GM23338 (cell line): ENCODE data around the gene IER5L. TPM values are rescaled to one million over a fixed set of nuclear protein-coding genes. Genes with fewer than 3 reads are reported as not detected.

Experiments used
- ATAC-seq: fragments of 200-7000 bp; cut with Tn5 transposase; 3 replicates; pipeline ENCODE4 v1.9.1; 2020
- DNase-seq: peaks from one replicate; pipeline ENCODE4 v3.0.0-alpha.2; 2015; ENCODE audit warnings: low spot score
- H2AFZ ChIP-seq: fragments of 200-600 bp; sonication (generic); 2 replicates; pipeline ENCODE4 v1.8.0; 2016; ENCODE audit warnings: antibody characterized with exemption, mild to moderate bottlenecking, moderate library complexity
- H3F3A ChIP-seq: fragments of 200-600 bp; sonication (generic); replicated peaks from 2 replicates; pipeline ENCODE4 v1.8.0; 2017; ENCODE audit warnings: antibody characterized with exemption, mixed run types, low read depth
- H3K27ac ChIP-seq: fragments of 200-600 bp; sonication (generic); 2 replicates; pipeline ENCODE4 v1.6.1; 2016; ENCODE audit warnings: low read depth
- H3K27me3 ChIP-seq: fragments of 200-600 bp; sonication (generic); 2 replicates; pipeline ENCODE4 v1.8.0; 2016; ENCODE audit warnings: mild to moderate bottlenecking, mixed run types, moderate library complexity; ENCODE audit not compliant: insufficient read depth
- H3K36me3 ChIP-seq: fragments of 200-600 bp; sonication (generic); 2 replicates; pipeline ENCODE4 v1.8.0; 2016; ENCODE audit warnings: mild to moderate bottlenecking; ENCODE audit not compliant: insufficient read depth
- H3K4me1 ChIP-seq: fragments of 200-600 bp; sonication (generic); 2 replicates; pipeline ENCODE4 v1.8.0; 2016; ENCODE audit warnings: mild to moderate bottlenecking, moderate library complexity; ENCODE audit not compliant: insufficient read depth
- H3K4me2 ChIP-seq: fragments of 200-600 bp; sonication (generic); 2 replicates; pipeline ENCODE4 v1.7.1; 2017; ENCODE audit warnings: mixed run types
- H3K4me3 ChIP-seq: fragments of 200-600 bp; sonication (generic); 2 replicates; pipeline ENCODE4 v1.6.1; 2016; ENCODE audit warnings: mixed run types
- H3K79me2 ChIP-seq: fragments of 200-600 bp; sonication (generic); replicated peaks from 2 replicates; pipeline ENCODE4 v1.8.0; 2017; ENCODE audit warnings: mild to moderate bottlenecking; ENCODE audit not compliant: insufficient read depth
- H3K9me2 ChIP-seq: fragments of 200-600 bp; sonication (generic); 2 replicates; pipeline ENCODE4 v1.8.0; 2017; ENCODE audit not compliant: insufficient read depth
- H4K20me1 ChIP-seq: fragments of 200-600 bp; sonication (generic); replicated peaks from 2 replicates; pipeline ENCODE4 v1.8.0; 2017; ENCODE audit warnings: mild to moderate bottlenecking; ENCODE audit not compliant: insufficient read depth
- H3K27ac Mint-ChIP-seq: 2 replicates; pipeline ENCODE4 v1.8.0; 2020; ENCODE audit warnings: inconsistent platforms, mild to moderate bottlenecking, moderate library complexity, mixed read lengths
- H3K27me3 Mint-ChIP-seq: 3 replicates; pipeline ENCODE4 v1.8.0; 2022; ENCODE audit warnings: low read depth, mild to moderate bottlenecking, moderate library complexity, mixed read lengths, inconsistent platforms; ENCODE audit not compliant: insufficient read depth, poor library complexity
- H3K36me3 Mint-ChIP-seq: 3 replicates; pipeline ENCODE4 v1.8.0; 2021; ENCODE audit warnings: low read depth, mild to moderate bottlenecking, inconsistent platforms, moderate library complexity, mixed read lengths
- H3K4me1 Mint-ChIP-seq: 3 replicates; pipeline ENCODE4 v1.8.0; 2020; ENCODE audit warnings: mild to moderate bottlenecking, inconsistent platforms, mixed read lengths
- H3K4me3 Mint-ChIP-seq: 3 replicates; pipeline ENCODE4 v1.8.0; 2021; ENCODE audit warnings: moderate library complexity, mild to moderate bottlenecking, inconsistent platforms, mixed read lengths
- H3K9me3 Mint-ChIP-seq: 3 replicates; pipeline ENCODE4 v1.8.0; 2020; ENCODE audit warnings: moderate library complexity, mild to moderate bottlenecking, inconsistent platforms, mixed read lengths
- CREB1 ChIP-seq: fragments of 250-450 bp; sonication (Bioruptor Pico); IDR thresholded peaks from 2 replicates; pipeline ENCODE4 v1.5.0; 2020; ENCODE audit warnings: low read depth, mild to moderate bottlenecking, moderate library complexity
- ETS1 ChIP-seq: IDR thresholded peaks from 2 replicates; pipeline ENCODE4 v1.6.1; 2016; ENCODE audit warnings: antibody characterized with exemption
- EZH2 ChIP-seq: fragments of 200-600 bp; sonication (generic); IDR thresholded peaks from one replicate; pipeline ENCODE4 v1.8.0; 2017; ENCODE audit warnings: antibody characterized with exemption, mild to moderate bottlenecking, low read depth; ENCODE audit not compliant: unreplicated experiment
- EZH2phosphoT487 ChIP-seq: fragments of 200-600 bp; sonication (generic); IDR thresholded peaks from one replicate; pipeline ENCODE4 v1.8.1; 2018; ENCODE audit warnings: antibody characterized with exemption; ENCODE audit not compliant: unreplicated experiment
- JUNB ChIP-seq: IDR thresholded peaks from one replicate; pipeline ENCODE4 v1.6.1; 2016; ENCODE audit warnings: antibody characterized with exemption; ENCODE audit not compliant: unreplicated experiment
- NANOG ChIP-seq: IDR thresholded peaks from 2 replicates; pipeline ENCODE4 v1.6.1; 2016; ENCODE audit warnings: antibody characterized with exemption, borderline replicate concordance
- POLR2AphosphoS5 ChIP-seq: IDR thresholded peaks from 2 replicates; pipeline ENCODE4 v1.6.1; 2016; ENCODE audit warnings: antibody characterized with exemption, low read depth
- STAT1 ChIP-seq: IDR thresholded peaks from one replicate; pipeline ENCODE4 v1.6.1; 2016; ENCODE audit warnings: antibody characterized with exemption; ENCODE audit not compliant: unreplicated experiment
- ZNF114 ChIP-seq: fragments of 250-450 bp; sonication (Bioruptor Pico); IDR thresholded peaks from 2 replicates; pipeline ENCODE4 v1.5.0; 2020; ENCODE audit warnings: mild to moderate bottlenecking, moderate library complexity
- ZNF331 ChIP-seq: fragments of 250-450 bp; sonication (Bioruptor Pico); IDR thresholded peaks from 2 replicates; pipeline ENCODE4 v1.5.0; 2020; ENCODE audit warnings: low read depth, mild to moderate bottlenecking, moderate library complexity
- ZNF462 ChIP-seq: fragments of 250-450 bp; sonication (Bioruptor Pico); IDR thresholded peaks from 2 replicates; pipeline ENCODE4 v1.5.0; 2020; ENCODE audit warnings: mild to moderate bottlenecking, moderate library complexity
- polyA plus RNA-seq: library from polyadenylated mRNA; unstranded; fragments of >200 nt; fragmentation: Nextera tagmentation; extraction: Ambion mirVana; gene quantifications from 2 replicates; pipeline ENCODE4 v1.2.1, GENCODE V29; 2016
- total RNA-seq: library from RNA; depleted of rRNA; stranded (reverse); fragments of >200 nt; shearing (Covaris generic); gene quantifications from 2 replicates; pipeline ENCODE4 v1.2.3, GENCODE V29; 2014
- TF ChIP-seq, protein P1 (sequence below), 2 experiments: fragments of 200-600 bp in 1 of 2; sonication (generic) in 1 of 2; conservative IDR thresholded peaks; 2 replicates each; pipeline versions ENCODE4 v1.5.1 to v1.6.1; 2016 to 2017; ENCODE audit warnings: antibody characterized with exemption in 2 of 2, low read depth in 2 of 2, mild to moderate bottlenecking in 2 of 2, moderate library complexity in 1 of 2
- TF ChIP-seq, protein P2 (sequence below): IDR thresholded peaks from one replicate; pipeline ENCODE4 v1.6.1; 2018; ENCODE audit warnings: antibody characterized with exemption; ENCODE audit not compliant: unreplicated experiment

Gene IER5L
- total and polyA plus RNA-seq, 2 experiments from 2014 or later: 0.19 to 0.90 TPM

GRCh38 chr9:129221233-129221632, 43.2 kb upstream of the IER5L start:
- TF ChIP-seq ZNF331 (no peak), CREB1 (CRISPR knock-in tag) (no peak), EZH2phosphoT487 (no peak), ZNF462 (CRISPR knock-in tag) (no peak), STAT1 (no peak), ETS1 (no peak), JUNB (no peak), NANOG (no peak), EZH2 (no peak), POLR2AphosphoS5 (no peak), ZNF114 (CRISPR knock-in tag) (no peak)
- TF ChIP-seq, protein P1, sequence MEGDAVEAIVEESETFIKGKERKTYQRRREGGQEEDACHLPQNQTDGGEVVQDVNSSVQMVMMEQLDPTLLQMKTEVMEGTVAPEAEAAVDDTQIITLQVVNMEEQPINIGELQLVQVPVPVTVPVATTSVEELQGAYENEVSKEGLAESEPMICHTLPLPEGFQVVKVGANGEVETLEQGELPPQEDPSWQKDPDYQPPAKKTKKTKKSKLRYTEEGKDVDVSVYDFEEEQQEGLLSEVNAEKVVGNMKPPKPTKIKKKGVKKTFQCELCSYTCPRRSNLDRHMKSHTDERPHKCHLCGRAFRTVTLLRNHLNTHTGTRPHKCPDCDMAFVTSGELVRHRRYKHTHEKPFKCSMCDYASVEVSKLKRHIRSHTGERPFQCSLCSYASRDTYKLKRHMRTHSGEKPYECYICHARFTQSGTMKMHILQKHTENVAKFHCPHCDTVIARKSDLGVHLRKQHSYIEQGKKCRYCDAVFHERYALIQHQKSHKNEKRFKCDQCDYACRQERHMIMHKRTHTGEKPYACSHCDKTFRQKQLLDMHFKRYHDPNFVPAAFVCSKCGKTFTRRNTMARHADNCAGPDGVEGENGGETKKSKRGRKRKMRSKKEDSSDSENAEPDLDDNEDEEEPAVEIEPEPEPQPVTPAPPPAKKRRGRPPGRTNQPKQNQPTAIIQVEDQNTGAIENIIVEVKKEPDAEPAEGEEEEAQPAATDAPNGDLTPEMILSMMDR (conservative IDR thresholded peaks at IDR 0.05; ENCODE audit: low read depth in 2 of 2): no peak
- TF ChIP-seq, protein P2, sequence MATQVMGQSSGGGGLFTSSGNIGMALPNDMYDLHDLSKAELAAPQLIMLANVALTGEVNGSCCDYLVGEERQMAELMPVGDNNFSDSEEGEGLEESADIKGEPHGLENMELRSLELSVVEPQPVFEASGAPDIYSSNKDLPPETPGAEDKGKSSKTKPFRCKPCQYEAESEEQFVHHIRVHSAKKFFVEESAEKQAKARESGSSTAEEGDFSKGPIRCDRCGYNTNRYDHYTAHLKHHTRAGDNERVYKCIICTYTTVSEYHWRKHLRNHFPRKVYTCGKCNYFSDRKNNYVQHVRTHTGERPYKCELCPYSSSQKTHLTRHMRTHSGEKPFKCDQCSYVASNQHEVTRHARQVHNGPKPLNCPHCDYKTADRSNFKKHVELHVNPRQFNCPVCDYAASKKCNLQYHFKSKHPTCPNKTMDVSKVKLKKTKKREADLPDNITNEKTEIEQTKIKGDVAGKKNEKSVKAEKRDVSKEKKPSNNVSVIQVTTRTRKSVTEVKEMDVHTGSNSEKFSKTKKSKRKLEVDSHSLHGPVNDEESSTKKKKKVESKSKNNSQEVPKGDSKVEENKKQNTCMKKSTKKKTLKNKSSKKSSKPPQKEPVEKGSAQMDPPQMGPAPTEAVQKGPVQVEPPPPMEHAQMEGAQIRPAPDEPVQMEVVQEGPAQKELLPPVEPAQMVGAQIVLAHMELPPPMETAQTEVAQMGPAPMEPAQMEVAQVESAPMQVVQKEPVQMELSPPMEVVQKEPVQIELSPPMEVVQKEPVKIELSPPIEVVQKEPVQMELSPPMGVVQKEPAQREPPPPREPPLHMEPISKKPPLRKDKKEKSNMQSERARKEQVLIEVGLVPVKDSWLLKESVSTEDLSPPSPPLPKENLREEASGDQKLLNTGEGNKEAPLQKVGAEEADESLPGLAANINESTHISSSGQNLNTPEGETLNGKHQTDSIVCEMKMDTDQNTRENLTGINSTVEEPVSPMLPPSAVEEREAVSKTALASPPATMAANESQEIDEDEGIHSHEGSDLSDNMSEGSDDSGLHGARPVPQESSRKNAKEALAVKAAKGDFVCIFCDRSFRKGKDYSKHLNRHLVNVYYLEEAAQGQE: no peak
- peaks cover 6% of the 10 kb centered on the region; the same call in 1 of the 2 replicates for H4K20me1 ChIP-seq
- peaks cover 26% of the 10 kb centered on the region for H3K4me1 ChIP-seq
- H3K27ac ChIP-seq: no peak overlapping the region
- H3K9me3 Mint-ChIP-seq: no peaks in the 10 kb centered on the region
- H3K36me3 ChIP-seq: no peaks in the 10 kb centered on the region
- no peak overlapping the region for H3K4me3 Mint-ChIP-seq
- H3F3A ChIP-seq: no peaks in the 10 kb centered on the region
- DNase-seq: no peak
- no peak overlapping the region for H3K4me3 ChIP-seq
- H3K9me2 ChIP-seq: no peaks in the 10 kb centered on the region
- peaks cover 30% of the 10 kb centered on the region for H3K27me3 Mint-ChIP-seq
- H3K27ac Mint-ChIP-seq: no peak overlapping the region
- H3K79me2 ChIP-seq: no peaks in the 10 kb centered on the region
- H3K4me1 Mint-ChIP-seq: peaks cover 41% of the 10 kb centered on the region
- H3K27me3 ChIP-seq: no peaks in the 10 kb centered on the region
- no peak overlapping the region for H2AFZ ChIP-seq
- no peak overlapping the region for H3K4me2 ChIP-seq
- peaks cover 3% of the 10 kb centered on the region; the same call in 1 of the 3 replicates for H3K36me3 Mint-ChIP-seq
- ATAC-seq: no peak
